Activated CD8-positive, alpha-beta memory T cell treated with anti-CD3 and anti-CD28 coated beads for 4 hours (primary cell): Measurements from ENCODE around the gene VPS11.
"Not testable (repeated sequence)": the region's sequence is repeated elsewhere in the genome, so short reads cannot be mapped to it uniquely, and the experiment has no call there.

Source experiments
- DNase-seq, 2 donors: peaks; one replicate each; pipeline ENCODE4 v3.0.0-alpha.2; 2020; ENCODE audit warnings: low read depth in 2 of 2

VPS11 gene

DNA sequence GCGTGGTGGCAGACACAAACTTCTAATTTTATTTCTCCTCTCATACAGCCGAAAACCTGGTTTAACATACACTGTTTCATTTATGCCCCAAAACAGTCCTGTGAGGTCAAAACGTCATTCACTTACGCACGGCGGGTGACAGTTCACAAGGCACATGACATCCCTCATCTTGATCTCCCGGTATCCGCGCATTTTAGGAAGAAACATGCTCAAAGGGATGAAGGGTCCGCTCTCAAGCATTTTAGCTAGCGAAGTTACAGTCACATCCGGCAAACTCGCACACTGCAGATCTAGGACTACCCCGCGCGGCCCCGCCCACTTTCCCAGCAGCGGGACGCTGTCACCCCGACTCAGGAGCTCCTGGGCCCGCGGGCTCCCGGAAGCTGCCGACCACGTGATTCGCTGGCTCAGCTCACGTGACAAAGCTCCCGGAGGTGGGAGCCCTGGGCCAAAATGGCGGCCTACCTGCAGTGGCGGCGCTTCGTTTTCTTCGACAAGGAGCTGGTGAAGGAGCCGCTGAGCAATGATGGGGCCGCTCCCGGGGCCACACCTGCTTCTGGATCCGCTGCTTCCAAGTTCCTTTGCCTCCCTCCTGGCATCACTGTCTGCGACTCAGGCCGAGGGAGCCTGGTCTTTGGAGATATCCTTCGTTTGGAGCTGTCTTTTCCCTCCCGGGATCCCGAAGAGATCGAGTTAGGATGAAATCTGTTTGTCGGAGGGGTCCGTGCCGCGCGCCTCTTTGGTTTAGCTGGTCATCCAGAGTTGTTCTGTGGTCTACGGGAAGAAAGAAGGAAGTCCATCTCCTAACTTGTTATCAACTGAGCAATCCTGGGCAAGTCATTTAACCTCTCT is at the start of gene VPS11:
VPS11 (plus strand) TSS at position 448 of the 852 bp plus-strand sequence; CDS start at position 454, 6 bp downstream.
- DNase-seq: peak; percentile 94 to 97

DNA sequence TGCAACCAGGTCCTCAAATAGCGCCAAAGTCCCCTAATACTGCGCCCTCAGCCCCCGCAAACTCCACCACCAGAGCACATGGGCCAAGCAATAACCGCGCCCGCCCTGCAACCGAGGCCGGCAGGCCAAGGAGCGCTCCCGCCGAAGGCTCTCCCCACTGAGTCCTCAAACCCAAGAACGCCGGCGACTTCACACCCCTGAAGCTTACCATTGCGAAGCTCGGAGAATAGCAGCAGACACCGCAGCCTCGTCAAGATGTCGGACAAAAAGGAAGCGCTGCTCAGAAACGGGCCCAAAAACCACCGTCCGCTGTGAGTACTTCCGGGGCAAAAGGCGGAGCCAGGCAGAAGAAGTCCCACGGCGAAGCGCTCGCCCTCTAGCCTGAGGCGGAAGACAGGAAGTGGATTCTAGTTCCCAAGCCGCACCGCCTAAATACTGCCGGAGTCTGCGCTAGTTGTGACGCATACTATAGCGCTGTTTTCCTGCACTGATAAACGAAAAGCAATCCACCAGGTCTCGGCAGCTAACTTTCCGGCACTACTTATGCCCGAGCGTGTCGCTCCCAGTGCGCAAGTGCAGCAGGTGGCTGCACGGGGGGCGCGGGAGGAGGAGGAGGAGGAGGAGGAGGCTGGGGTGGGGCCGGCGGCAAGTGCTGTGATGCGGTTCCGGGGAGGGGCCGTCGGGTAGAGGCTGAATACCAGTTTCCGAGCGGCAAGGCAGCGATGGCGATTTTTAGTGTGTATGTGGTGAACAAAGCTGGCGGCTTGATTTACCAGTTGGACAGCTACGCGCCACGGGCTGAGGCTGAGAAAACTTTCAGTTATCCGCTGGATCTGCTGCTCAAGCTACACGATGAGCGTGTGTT is 49.3 kb upstream of the VPS11 start, which contains the start of the genes RPS25 and TRAPPC4:
RPS25 (minus strand) TSS at position 270 of the 865 bp plus-strand sequence; CDS start at position 211, 59 bp downstream.
TRAPPC4 (plus strand) TSS at position 693 of the 865 bp plus-strand sequence; CDS start at position 723, 30 bp downstream.
- peak; percentile 88 to 94 for DNase-seq

DNA sequence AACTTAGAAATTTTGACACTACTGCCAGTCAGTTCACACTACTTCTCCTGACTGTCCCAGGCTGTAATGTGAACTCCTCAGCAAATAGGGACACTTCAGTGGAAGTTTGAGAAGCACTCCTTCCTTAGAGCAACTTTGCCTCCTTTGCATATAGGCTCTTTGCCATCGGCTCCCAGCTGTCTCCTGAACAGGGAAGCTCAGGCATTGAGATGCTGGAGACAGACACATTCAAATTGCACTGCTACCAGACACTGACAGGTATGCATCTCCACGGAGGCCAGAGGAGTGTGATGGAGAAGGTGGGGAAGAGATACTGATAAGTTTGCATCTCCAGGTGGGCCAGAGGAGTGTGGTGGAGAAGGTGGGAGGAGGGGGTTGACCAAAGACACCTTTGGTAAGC is 47.6 kb upstream of the VPS11 start:
- DNase-seq: no peak

- no peak for DNase-seq
Measured at GRCh38 chr11:119021631-119022030, 46.0 kb upstream of the VPS11 start.

DNA sequence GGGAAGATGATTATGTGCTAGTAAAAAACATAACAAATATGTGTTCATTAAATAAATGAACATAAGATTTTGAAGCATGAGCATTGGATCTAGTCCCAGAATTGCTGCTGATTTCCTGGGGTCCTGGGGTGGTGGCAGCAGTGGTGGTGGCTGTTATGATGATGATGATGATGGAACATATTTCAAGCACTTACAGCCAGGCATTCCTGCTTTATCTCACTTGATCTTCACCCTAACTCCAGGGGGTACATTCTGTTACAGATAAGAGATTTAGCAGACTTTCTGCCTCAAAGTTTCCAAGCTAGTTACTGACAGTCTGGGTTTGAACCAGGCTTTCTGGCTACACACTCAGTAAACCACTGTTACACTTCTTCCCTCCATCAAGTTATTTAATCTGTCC is 43.9 kb upstream of the VPS11 start:
- DNase-seq: no peak

DNA sequence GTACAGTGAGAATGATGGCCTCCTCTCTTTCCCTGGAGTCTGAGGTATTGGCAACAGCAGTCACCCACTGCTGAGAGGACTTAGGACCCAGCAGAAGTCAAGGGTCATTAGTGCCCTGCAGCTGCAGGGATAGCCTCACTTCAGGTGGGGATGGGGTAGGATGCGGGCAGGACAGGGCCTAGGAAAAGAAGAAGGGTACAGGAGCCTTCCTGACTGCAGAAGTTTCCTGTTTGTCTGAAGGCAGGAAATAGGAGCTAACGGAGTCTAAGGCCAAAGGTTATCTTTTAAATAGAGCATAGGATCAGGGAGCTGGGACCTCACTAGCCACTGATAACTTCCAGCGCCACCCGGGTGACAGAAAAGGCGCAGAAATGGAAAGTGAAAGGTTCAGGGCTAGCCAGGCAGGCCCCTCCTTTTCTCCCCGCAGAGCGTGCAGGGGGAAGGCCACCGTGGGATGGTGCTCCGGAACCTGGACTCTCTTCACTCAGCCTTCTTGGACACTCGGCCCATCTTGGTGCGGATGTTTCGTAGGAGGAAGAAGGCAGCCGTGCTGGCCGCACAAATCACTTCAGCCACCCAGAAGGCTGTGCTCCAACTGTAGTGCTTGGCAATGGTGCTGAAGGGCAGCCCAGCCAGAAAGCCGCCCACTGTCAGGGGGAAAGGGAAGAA is 43.1 kb upstream of the VPS11 start:
- no peak for DNase-seq

DNA sequence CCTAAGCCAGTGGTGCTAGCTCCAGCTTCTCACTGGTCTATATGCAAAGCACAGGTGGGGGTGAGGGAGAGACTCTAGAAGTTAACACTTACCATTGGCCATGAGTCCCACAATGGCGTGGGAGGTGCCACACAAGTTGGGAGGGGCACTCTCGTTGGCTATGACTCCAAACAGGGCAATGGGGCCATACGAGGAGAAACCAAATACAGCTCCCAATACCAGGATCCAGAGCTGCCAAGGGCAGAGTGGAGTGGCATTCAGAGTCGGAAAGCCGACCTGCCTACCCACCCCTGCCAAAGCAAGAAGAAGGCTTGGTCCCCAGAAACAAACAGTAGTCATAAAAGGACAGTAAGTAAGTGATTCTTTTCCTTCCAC is 42.5 kb upstream of the VPS11 start:
- DNase-seq: no peak

- DNase-seq: no peak
Measured at GRCh38 chr11:119025541-119025940, 42.1 kb upstream of the VPS11 start.

DNA sequence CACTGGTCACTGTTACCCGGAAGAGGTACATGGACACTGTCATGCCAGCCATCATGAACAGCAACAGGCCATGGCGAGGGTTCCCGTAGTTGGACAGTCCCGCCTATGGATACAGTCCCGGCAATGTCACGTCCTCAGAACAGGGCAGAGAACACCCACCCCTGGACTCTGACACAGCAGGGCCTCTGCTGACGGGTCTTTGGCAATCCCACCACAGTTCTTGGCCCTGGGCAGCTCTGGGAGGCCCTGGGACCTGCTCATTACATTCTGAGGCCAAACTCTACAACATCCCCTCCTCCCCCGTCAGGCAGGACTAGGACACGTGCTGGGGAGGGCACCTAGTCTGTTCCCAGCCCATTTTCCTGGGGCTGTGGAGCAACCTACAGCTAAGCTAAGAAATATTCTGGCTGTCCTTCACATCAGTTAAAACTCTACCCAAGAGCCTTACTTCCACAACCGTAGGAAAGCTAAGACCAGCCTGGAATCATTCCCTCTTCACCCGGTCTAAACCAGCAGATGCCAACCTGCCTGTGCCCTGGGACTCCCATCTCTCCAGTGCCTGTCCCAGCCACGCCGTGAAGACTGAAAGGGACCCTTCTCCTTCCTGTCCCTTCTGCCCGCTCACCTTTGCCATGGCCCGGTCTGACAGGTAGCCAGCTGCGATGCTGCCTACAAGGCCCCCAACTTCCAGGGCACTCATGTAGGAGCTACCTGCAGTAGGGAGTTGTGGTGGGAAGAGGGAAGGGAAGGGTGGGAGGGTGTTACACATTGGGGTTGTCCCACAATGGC is 41.4 kb upstream of the VPS11 start:
- no peak for DNase-seq

- DNase-seq: no peak
Measured at GRCh38 chr11:119026970-119027369, 40.6 kb upstream of the VPS11 start.

GRCh38 chr11:119027561-119028345 is 39.9 kb upstream of the VPS11 start:
- DNase-seq: no peak

GRCh38 chr11:119028346-119029068 is 39.1 kb upstream of the VPS11 start:
- no peak for DNase-seq

- DNase-seq: no peak
Measured at GRCh38 chr11:119029069-119029339, 38.6 kb upstream of the VPS11 start.

DNA sequence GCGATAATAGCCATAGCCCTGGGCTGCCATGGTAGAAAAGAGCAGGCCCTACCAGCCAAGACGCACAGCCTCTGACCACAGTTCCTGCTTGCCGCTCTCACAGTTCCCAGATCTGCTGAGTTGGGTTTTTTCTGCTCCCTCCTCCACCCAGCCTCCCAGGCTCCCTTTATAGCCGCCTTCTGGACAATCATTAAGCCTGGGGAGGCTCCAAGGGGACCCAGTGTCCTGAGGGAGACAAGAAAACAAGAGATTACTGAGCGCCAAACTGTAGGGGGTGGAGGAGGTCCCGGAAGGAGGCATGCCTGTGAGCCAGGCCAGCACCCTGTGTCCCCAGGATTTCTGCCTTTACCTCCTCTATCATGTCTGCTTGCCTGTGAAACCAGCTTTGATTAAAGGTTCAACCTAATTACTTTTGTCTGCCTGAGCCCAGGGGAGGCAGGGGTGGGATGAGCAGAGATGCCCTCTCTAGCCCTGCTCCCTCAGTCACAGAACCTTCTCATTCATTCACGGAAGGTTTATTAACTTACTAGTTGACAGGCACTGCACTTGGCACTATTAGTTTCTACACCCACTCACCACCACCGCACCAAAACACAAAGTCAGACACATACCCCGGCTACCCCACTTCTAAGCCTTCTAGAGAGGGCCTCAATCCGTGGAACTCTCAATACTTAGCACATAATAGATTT is 38.1 kb upstream of the VPS11 start:
- DNase-seq: no peak

DNA sequence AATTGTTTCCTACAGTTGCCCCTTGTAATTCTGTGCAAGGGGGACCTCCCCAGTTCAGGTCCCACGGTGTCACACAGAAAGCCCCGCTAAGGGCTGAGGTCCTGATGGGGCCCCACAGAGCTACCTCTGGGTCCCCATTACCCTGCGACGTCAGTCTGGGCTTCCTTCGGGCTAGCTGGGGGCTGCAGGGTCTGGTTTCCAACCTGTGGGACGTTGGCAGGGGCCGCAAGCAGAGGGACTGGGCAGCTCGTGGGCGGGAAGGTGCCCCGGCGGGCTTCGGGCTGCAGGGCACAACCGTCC is 37.6 kb upstream of the VPS11 start:
- DNase-seq: no peak

DNA sequence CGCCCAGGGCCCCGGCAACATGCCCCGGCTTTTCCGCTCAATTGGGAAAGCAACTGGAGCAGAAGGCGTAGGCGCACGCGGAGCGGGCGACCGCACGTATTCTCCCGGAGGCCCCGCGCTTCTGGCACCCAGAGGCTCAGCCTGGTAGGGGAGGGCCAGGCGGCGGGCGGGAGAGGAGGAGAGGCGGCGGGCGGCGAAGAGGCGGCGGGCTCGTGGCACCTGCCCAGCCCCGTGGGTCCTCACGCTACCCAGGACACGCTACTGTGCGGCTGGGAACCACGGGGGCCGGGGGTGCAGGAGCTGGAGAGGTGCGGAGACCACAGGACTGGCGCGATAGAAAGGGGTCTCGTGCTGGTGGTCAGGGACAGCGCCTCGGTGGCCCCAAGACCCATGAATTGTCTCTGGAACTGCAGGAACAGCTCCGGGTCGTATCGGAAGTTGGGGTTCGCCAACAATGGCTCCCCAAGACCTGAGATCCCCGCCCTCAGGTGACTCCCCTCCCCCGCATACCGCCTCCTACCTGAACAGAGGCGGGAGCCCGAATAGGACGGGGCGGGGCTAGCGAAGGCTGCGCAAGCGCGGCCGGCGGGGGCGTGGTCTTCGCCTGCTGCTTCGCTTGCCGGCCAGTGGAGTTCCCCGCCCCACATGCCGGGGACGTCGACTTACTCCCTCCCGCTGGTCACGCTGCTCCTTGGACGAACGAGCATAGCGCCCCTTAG is 37.1 kb upstream of the VPS11 start, which contains the start of gene SLC37A4:
SLC37A4 (minus strand) TSS at position 549 of the 719 bp plus-strand sequence.
- DNase-seq: peak; percentile 97 to 99

- DNase-seq: no peak
Measured at GRCh38 chr11:119031912-119032280, 35.7 kb upstream of the VPS11 start.

DNA sequence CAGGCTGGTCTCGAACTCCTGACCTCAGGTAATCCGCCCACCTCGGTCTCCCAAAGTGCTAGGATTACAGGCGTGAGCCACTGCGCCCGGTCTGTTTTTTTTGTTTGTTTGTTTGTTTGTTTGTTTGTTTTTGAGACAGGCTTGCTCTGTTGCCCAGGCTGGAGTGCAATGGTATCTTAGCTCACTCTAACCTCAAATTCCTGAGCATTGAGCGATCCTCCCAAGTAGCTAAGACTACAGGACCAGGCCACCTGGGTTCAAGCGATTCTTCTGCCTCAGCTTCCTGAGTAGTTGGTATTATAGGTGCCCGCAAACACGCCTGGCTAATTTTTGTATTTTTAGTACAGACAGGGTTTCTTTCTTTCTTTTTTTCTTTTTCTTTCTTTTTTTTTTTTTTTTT is 34.2 kb upstream of the VPS11 start:
- not testable (repeated sequence) for DNase-seq

GRCh38 chr11:119034813-119035212 is 32.8 kb upstream of the VPS11 start:
- no peak for DNase-seq
